Fibroblast of gingiva (primary cell): Measurements from ENCODE around the gene APBB2.
"Not testable (repeated sequence)": the region's sequence is repeated elsewhere in the genome, so short reads cannot be mapped to it uniquely, and the experiment has no call there.

Source experiments
- DNase-seq: peaks from one replicate; pipeline ENCODE4 v3.0.0-alpha.2; 2011; ENCODE audit warnings: low read depth

APBB2 gene

DNA sequence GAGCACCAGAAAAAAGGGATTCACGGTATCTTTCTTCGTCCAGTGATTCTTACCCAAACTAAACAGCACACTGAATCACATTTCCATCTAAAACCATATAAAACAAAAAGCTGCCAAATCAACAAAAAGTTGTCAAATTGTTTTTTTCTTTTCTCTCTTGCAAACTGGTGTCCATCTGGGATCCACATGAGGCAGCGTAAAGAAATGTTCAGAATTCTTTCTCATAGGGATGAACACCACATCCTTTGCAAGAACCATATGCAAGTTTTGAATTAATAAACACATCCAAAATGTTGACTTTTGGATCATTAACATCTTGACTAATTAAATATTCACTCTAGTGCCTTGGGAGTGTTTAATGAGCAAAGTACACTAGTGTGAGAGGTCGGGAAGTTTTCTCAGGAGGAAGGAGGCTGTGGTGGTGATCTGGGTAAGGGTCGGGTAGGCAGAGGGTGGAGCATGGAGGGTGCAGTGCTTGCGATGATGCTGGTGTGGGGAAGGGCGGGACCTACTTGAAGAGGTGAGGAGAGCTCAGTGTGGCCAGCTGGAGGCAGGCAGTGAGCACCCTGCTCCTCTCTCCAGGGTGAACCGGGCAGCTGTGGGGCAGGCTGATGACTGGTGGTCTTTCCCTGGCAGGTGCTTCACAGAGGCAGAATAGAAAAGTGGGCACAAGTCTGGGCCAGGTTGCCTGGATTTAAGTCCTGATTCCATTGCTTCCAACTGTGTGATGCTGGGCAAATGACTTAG is 391.7 kb downstream of the APBB2 start:
- no peak for DNase-seq

DNA sequence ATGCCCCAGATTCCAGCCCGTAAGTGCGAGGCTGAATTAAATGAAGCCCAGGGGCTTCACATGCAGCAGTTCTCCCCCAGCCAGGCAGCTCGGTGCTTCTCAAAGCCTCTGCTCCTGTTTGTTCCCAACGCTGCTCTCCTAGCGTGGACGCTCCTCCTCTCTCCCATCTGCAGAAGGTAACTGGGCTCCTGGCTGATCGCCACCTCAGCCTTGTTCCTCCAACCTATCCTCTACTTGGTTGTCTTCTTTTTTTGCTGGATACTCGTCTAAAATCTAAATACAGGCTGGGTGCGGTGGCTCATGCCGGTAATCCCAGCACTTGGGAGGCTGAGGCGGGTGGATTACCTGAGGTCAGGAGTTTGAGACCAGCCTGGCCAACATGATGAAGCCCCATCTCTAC is 394.2 kb downstream of the APBB2 start:
- no peak for DNase-seq

DNA sequence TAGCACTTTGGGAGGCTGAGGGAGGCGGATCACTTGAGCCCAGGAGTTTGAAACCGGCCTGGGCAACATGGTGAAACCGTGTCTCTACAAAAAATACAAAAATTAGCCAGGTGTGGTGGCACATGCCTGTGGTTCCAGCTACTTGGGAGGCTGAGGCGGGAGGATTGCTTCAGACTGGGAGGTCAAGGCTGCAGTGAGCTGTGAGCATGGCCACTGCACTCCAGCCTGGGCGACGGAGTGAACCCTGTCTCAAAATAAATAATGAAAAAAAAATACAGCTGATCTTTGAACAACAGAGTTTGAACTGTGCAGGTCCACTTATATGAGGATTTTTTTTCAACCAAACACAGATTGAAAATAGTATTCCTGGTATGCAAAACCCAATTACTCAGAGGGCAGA is 397.2 kb downstream of the APBB2 start:
- DNase-seq: not testable (repeated sequence)

DNA sequence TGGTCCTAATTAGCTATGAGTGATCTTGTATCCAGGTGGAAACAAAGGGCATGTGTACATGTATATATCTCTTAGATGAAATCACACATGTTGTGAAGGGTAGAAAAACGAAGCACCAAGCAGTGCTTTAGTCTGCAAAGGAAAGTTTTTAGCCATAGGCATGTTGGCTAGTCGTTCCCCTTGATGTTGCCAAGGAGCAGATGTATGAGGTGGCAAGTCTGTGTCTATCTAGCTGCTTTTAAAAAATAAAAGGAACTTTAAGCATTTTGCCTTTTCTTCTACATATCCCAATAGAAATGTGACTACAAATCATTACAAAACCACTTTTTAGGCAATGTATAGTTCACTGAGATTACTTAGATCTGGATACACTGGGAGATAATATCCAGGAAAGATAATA is 401.5 kb downstream of the APBB2 start:
- no peak for DNase-seq

DNA sequence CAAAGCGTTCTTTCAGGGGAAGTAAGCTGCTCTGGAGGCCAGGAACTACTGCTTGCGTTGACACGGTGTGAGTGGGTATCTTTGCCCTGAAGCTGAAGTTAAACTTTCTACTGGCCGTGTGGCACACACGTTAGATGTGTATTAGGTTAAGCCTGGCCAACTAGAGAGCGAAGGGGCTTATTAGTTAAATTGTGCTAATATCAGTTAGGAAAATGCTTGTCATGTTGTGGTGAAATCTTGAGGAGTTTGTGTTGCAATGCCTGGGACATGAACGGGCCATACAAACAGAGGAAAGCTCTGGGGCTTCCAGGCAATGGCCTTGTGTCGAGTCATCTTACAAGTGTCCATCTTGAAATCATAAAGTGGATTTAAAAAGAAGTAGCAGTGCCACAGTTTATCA is 402.0 kb downstream of the APBB2 start:
- peak; percentile 70 for DNase-seq

DNA sequence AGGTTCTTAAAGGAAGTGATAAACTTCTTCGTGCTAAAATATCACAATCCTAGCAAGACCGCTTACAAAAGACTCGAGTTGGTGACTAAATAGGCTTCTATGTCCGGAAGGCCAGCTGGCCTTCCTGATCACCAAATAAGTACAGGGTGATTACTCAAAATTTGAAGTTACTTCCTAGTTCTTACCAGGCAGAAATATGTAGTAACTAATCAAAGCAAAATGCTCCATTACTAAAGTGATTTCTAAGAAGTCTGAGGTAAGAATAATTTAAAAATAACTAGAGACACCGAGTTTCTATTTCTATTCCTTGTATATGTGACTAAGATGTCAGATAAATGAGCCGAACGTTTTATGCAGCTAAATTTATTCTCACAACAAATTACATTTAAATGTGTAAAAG is 402.4 kb downstream of the APBB2 start:
- peak; percentile 6 for DNase-seq

DNA sequence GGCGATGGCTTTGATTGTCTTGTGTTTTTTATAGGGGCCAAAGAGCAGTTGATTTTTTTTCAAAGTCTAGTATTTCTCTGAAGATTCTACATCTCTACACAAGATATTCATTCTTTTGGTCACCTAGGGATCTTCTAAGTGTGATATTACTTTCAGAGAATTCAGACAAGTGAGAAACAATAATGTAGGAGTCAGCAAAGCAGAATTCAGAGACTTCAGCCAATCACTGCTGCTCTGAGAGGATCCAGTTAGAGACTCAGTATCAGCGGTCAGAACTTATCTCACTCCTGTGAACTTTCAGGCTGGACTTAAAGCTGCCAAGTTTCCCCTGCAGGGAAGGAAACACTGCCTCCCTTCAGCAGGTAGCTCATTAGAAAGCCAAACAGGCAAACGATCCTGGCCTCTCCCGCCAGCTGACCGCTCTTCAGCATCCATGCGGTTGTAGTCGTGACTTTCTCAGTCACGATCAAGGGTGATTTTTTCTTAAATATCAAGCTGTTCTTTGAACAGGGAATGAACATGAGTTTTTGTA is 405.4 kb downstream of the APBB2 start:
- no peak for DNase-seq

DNA sequence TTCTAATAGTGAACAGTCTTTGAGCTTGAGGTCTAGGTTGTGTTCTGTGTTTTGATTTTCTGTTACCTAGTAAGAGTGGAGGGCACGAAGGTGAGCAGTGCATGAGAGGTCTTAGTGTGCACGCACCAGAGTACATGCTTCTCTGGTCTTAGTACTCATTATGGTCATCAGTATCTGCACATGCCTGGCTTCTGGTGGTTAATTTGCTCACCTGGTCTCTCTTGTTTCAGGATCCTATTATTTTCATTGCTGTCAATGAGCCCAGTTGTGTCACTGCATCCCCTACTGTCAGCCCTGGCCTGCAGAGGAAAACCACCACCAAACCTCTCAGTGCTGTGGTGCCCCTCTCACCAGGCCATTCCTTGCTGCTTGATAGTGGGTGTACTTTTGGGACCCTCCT is 409.7 kb downstream of the APBB2 start:
- DNase-seq: no peak

DNA sequence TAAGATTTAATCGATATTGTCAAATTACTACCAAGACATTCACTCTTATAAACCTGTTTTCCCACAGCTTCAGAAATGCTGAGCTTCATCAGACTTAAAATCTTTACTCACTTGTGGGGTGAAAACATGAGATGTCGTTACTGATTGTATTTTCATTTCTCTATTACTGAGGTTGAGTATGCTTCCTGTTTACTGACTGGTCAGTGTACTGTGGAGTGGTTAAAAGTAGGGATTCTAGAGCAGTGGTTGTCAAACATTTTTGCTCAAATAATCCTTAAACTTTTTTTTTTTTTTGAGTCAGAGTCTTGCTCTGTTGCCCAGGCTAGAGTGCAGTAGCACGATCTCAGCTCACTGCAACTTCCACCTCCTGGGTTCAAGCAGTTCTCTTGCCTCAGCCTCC is 414.3 kb downstream of the APBB2 start:
- no peak for DNase-seq

DNA sequence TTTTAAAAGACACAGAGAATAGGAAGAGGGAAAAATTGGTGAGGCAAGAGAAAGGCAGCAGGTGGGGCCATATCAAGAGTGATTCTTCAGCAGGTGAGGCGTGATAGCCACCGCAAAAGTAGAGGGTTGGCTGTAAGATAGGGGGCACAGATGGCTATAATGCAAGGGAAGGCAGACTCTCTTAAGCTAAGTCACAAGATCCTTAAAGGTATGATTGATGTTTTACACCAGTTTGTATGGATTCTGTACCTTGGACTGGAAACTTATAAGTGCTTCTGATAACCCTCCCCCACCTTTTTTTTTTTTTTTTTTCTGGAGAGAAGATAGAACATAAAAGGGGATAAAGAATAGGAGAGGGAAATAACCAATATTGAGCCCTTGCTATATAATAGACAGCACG is 424.6 kb downstream of the APBB2 start:
- DNase-seq: no peak

DNA sequence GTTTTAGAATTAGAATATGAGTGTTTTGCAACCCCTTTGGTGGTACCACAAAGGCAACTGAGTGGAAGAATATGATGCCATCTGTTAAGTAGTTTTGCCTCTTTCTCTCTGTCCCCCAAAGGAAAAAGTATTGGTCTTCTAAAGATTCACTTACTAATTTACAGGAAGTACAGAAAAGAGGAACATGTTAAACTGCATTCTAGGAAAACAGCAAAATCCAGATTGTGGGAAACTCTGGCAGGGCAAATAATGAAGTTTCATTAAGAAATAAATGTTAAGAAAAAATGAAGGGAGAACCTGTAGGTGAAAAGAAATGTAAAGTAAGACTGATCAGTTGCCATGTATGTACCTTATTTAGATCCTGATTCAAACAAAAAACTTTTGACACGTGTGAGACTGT is 425.3 kb downstream of the APBB2 start:
- DNase-seq: no peak

DNA sequence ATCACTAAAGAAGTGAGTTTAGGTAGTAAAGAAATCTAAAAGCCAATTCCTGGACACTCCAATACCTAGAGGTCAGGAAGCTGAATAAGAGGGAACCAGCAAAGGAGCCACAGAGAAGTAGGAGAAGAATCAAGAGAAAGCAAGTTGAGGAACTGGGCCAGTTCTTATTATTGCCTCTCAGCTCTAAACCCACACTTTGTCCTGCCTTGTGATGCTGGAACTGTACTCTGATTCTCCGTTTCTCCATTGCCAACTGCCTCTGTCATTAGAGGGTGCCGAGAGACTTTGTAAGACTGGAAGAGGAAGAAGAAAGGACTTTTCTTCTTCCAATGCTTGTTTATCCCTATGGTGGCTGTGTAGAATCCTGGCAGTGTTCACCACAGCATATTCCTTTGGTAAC is 426.0 kb downstream of the APBB2 start:
- no peak for DNase-seq

DNA sequence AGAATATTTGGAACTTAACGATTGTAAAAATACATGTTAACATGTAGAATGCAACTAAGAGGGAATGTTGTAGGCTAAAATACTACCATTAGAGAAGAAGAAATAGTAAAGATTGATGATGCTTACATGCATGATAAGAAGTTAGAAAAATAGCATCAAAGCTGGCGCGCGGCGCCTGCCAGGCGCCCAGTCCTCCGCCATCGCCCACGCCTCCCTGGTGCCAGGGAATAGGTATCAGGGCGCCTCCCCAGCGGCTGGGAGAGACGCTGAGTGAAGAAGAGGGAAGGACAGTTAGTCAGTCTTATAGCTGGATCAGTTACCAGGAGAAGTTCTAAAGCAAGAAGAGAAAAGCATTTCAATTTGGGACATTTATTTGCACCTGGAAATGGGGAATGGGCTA is 428.6 kb downstream of the APBB2 start:
- DNase-seq: no peak

DNA sequence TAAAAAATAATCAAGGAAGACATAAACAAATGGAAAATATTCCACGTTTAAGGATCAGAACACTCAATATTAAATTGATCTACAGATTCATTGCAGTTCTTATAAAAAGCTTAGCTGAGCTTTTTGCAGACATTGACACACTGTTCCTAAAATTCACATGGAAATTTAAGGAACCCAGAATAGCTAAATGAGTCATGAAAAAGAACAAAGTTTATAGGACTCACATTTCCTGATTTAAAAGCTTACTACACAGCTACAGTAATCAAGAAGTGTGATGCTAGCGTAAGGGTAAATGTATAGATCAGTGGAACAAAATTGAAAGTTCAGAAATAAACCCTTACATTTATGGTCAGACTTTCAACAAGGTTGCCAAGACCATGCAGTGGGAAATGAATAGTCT is 431.5 kb downstream of the APBB2 start:
- DNase-seq: no peak

DNA sequence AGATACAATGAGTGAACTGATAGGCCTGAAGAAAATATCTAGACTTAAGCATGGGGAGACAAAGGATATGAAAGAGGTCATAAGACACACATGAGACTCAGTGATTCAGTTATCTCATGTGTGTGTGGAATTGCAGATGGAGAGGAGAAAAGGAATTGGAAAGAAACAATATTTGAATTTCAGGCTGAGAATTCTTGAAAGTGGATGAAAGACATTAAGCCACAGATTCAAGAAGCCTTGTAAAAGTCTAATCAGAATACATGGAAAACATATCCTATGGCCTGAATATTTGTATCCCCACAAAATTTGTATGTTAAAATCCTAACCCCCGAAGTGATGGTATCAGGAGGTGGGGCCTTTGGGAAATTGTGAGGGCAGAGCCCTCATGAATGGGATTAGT is 436.3 kb downstream of the APBB2 start:
- DNase-seq: no peak

DNA sequence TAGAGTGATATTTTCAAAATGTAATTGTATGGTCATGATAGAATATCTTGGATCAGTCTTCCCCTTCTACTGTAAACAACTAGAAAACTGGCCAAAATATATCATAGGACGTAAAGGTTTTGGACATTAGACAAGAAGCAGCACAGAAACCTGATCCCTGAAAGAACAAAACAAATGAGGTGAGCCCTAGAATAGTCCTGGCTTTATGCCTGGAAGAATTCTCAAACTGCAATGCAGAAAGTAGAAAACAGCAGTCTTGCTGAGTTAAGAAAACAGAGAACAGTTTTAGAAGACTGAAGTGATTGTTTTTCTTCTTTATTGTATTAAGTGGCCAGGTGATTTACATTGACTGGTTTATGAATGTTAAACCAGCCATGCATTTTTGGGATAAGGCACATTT is 445.1 kb downstream of the APBB2 start:
- no peak for DNase-seq

DNA sequence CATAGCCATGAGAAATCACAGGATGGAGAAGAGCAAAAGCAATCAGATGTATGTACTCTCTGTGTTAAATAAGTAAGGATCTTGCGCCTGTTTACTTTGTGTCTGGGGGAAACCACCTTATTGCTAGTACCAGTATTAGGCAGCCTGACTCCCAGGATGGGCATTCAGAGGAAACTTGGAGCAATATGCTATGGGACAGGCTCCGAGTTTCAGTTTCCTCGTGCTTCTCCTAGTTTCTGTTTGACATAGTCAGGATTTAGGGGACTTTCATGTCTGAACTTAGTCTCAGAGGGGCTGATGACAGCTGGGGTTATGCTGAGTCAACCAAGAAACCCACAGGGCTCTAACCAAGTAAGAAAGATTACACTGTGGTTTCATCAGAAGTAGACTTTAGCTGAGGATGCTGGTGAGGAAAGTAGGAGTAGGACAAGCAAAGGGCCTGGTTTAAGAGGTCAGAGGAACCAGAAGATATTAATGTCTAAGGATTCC is 451.1 kb downstream of the APBB2 start:
- no peak for DNase-seq
